ENCODE measurements around the gene PDE6H.
A peak's percentile ranks its signal among the peaks of the same experiment; 100 is the strongest.

The PDE6H gene

DNA sequence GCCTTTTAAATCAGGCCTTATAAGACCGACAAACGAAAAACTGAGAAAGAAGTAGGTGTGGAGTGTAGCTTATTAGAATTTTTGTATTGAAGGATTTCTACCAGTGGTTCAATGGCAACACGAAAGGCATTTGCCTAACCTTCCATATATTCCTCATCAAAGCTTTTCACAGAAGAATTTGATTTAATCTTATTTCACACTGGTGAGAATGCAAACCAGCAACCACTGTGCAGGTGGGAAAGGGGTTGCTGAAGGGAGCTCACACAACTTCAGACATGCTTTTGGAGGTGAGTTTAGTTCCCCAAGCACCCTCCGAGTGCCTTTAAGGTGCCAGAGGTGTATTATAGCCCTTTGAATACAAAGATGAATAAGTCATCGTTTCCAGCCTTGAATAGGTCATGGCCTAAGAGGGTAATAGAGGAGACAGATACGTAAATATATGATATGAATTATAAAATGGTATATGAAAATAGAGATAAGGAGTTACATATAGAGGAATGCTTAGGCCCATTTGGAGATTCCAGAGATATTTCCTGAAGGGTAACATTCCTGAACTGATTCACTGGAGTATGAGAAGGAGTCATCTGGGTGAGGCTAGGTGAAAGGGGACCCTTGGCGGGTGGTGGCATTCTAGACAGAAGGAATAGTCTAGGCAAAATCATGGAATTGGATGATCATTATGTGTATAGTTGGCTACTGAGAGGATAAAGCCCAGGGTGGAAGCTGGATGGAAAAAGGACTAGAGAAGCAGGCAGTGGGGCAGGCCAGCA lies 40.9 kb upstream of the PDE6H start:
- no peak for TF ChIP-seq CTCF (IDR thresholded peaks at IDR 0.05; ENCODE audit: extremely low read depth, missing control alignments)
- no peak for DNase-seq (ENCODE audit: low spot score)

GRCh38 chr12:14934511-14934910 lies 38.3 kb upstream of the PDE6H start:
- DNase-seq (ENCODE audit: low spot score), result no peak
- TF ChIP-seq CTCF (IDR thresholded peaks at IDR 0.05; ENCODE audit: extremely low read depth, missing control alignments), result no peak

GRCh38 chr12:14935031-14935430 lies 37.8 kb upstream of the PDE6H start:
- no peak for TF ChIP-seq CTCF (IDR thresholded peaks at IDR 0.05; ENCODE audit: extremely low read depth, missing control alignments)
- no peak for DNase-seq (ENCODE audit: low spot score)

- no peak for DNase-seq (ENCODE audit: low spot score)
Observed at GRCh38 chr12:14936224-14936861, 36.5 kb upstream of the PDE6H start.

GRCh38 chr12:14937014-14937413 lies 35.8 kb upstream of the PDE6H start:
- no peak for DNase-seq (ENCODE audit: low spot score)
- no peak for TF ChIP-seq CTCF (IDR thresholded peaks at IDR 0.05; ENCODE audit: extremely low read depth, missing control alignments)

More at GRCh38 chr12:14936224-14936861, 36.5 kb upstream of the PDE6H start:
- peak; percentile 10 for TF ChIP-seq CTCF (IDR thresholded peaks at IDR 0.05; ENCODE audit: extremely low read depth, missing control alignments)

DNA sequence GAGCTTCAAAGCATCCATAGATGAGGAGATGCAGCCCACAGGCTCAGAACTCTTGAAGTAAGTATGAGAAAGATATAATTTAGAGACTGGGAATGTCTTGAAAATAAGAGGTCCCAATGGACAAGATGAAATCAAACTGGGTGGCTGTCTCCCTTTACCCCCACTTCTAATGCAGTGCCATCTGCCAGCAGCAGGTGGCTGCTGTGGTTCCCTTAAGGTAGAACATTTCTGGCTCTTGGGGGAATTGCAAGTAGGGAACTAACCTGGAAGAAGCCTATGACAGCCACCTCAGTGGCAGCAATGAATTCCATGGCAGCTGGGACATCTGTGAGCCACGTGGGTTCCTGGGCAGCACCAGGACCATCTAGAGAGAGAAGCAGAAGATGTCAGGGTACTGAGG lies 35.2 kb upstream of the PDE6H start:
- peak; percentile 23 for TF ChIP-seq CTCF (IDR thresholded peaks at IDR 0.05; ENCODE audit: extremely low read depth, missing control alignments)
- no peak for DNase-seq (ENCODE audit: low spot score)

GRCh38 chr12:14938301-14938700 lies 34.5 kb upstream of the PDE6H start, which contains the start of gene ERP27:
Gene ERP27 (minus strand): TSS chr12:14938537. CDS start chr12:14938508, 29 bp downstream.
- DNase-seq (ENCODE audit: low spot score), result no peak

More at GRCh38 chr12:14938301-14938700, 34.5 kb upstream of the PDE6H start, which contains the start of gene ERP27:
- no peak for TF ChIP-seq CTCF (IDR thresholded peaks at IDR 0.05; ENCODE audit: extremely low read depth, missing control alignments)
